ENCODE data around the gene ZC3H4. TPM values are rescaled to one million over a fixed set of nuclear protein-coding genes. Genes with fewer than 3 reads are reported as not detected.

Gene ZC3H4
- total RNA-seq, 1 donor from 2014 or later, result 49.3 TPM

DNA sequence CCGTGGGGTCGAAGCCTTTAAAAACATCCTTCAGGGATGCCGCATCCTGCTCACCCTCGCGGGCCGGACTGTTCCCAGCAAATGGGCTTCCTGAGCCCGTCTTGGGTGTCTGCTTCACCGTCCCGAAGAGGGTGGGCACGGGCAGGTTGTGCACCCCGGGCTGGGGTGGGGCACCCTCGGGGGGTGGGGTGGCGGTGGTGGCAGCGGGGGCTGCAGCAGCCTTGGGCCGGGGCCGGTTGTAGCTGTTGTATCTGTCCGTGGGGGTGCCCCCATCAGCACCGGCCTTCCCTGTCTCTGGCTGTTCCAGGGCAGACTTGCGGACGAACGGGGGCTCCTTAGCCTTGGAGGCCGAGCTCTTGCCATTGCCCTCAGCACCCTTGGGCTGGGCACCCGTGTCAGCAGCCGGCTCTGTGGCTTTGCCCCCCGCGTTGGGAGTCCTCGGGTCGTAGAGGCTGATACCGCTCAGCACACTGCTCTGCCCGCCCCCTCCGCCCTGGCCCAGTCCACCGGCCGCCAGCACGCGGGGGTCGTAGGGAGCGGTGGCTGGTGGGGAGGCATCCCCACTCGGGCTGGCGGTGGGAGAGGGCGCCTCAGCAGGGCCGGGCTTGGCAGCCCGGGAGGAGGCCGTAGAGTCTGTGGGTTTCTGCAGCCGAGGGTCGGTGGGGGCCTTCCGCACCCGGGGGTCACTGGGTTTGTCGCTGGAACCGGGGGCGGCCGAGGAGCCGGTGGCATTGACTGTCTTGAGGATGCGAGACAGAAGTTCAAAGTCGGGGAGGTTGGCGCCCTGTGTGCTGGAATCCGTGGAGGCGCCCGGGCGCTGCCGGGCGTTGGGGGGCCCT is 47.0 kb downstream of the ZC3H4 start:
- peaks cover 70% of the 10 kb centered on the region for H3K36me3 ChIP-seq
- no peak for ATAC-seq
- no peaks in the 10 kb centered on the region for H3K9me3 ChIP-seq
- no peaks in the 10 kb centered on the region for H3K4me1 ChIP-seq
- no peak overlapping the region for H3K4me3 ChIP-seq
- DNase-seq, result no peak
- no peak overlapping the region for H3K27ac ChIP-seq
- TF ChIP-seq CTCF (IDR thresholded peaks at IDR 0.05), result no peak
- H3K27me3 ChIP-seq (ENCODE audit: low read depth), result no peaks in the 10 kb centered on the region
- intact Hi-C loops (cut with DNase I), result no loop called here

DNA sequence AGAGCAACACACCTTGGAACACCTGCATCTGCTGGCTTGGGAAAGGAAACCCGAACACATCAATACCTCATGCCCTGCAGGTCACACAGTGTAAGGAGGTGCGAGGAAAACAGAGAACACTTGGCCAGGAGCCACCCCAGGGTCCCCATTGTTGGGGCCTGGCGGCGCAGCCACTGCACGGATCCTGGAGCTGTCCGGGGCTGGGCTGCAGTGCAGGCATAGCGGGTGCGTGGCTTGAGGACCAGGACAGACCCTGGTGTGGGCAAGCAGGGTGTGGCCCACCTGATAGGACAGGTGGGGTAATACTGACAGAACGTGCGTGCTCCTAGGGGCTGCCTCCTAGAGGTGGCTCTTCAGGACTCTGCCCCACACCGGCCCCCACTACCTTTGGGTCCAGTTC is 48.3 kb downstream of the ZC3H4 start:
- no peak for DNase-seq
- no peaks in the 10 kb centered on the region for H3K9me3 ChIP-seq
- H3K4me1 ChIP-seq, result no peaks in the 10 kb centered on the region
- no peak overlapping the region for H3K27ac ChIP-seq
- no peaks in the 10 kb centered on the region for H3K27me3 ChIP-seq (ENCODE audit: low read depth)
- intact Hi-C loops (cut with DNase I), result no loop called here
- no peak for TF ChIP-seq CTCF (IDR thresholded peaks at IDR 0.05)
- no peak overlapping the region for H3K4me3 ChIP-seq
- peaks cover 57% of the 10 kb centered on the region for H3K36me3 ChIP-seq
- no peak for ATAC-seq

DNA sequence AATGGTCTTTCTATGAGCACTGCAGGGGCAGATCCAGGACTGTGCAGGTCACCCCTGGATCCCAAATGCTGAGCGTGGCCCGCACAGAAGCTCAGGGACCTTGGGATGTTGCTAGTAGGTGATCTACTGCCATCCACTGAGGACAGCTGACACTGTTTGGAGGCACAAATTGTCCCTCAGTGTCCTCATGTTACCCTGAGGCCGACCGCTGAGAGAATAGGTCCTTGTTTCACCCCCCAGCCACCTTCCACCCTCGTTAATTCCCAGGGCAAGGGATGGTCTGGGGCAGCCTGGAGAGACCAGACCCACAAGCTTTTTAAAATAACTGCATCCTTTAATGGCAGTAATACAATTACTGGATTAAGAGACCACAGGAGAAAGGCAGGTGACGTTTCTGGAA is 49.7 kb downstream of the ZC3H4 start:
- Histone ChIP-seq H3K4me1 (no peaks in the 10 kb centered on the region), H3K27ac (no peak overlapping the region), H3K36me3 (peaks cover 43% of the 10 kb centered on the region), H3K27me3 (ENCODE audit: low read depth) (no peaks in the 10 kb centered on the region), H3K9me3 (no peaks in the 10 kb centered on the region), H3K4me3 (no peak overlapping the region)
- DNase-seq, result no peak
- ATAC-seq, result no peak
- intact Hi-C loops (cut with DNase I), result no loop called here
- TF ChIP-seq CTCF (IDR thresholded peaks at IDR 0.05), result no peak

- TF ChIP-seq CTCF (IDR thresholded peaks at IDR 0.05), result no peak
- Histone ChIP-seq H3K4me1 (no peaks in the 10 kb centered on the region), H3K9me3 (no peaks in the 10 kb centered on the region), H3K27ac (no peak overlapping the region), H3K4me3 (no peak overlapping the region), H3K27me3 (ENCODE audit: low read depth) (no peaks in the 10 kb centered on the region), H3K36me3 (no peaks in the 10 kb centered on the region)
- ATAC-seq (peak; percentile 41 to 71), DNase-seq (no peak)
- intact Hi-C loops (cut with DNase I), result no loop called here
Observed at GRCh38 chr19:47058621-47059022, 55.0 kb downstream of the ZC3H4 start.

DNA sequence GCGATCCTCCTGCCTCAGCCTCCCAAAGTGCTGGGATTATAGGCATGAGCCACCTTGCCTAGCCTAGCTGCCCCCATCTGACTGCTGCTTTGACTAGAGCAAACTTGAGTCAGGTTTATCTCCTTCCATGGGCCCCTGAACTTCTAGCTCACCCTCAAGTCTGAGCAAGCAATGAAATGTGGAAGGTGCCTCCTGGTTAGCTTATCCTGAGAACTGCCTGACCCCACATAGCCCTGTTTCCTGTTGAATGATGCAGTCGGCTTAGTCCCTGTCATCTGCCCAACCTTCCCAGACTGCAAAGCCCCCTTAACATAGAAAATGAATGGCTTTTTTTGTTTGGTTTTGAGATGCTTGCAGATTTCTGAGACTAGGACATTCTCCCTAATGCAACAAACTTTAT is 56.2 kb downstream of the ZC3H4 start:
- no peaks in the 10 kb centered on the region for H3K36me3 ChIP-seq
- intact Hi-C loops (cut with DNase I), result no loop called here
- DNase-seq, result no peak
- no peak for ATAC-seq
- H3K9me3 ChIP-seq, result no peaks in the 10 kb centered on the region
- no peaks in the 10 kb centered on the region for H3K4me1 ChIP-seq
- H3K27me3 ChIP-seq (ENCODE audit: low read depth), result no peaks in the 10 kb centered on the region
- no peak overlapping the region for H3K27ac ChIP-seq
- no peak for TF ChIP-seq CTCF (IDR thresholded peaks at IDR 0.05)
- H3K4me3 ChIP-seq, result no peak overlapping the region

All from lower lobe of right lung (tissue), 2 donors.